ENCODE data around the gene CEP83. TPM values are rescaled to one million over a fixed set of nuclear protein-coding genes. Genes with fewer than 3 reads are reported as not detected.

Gene CEP83, protein sequence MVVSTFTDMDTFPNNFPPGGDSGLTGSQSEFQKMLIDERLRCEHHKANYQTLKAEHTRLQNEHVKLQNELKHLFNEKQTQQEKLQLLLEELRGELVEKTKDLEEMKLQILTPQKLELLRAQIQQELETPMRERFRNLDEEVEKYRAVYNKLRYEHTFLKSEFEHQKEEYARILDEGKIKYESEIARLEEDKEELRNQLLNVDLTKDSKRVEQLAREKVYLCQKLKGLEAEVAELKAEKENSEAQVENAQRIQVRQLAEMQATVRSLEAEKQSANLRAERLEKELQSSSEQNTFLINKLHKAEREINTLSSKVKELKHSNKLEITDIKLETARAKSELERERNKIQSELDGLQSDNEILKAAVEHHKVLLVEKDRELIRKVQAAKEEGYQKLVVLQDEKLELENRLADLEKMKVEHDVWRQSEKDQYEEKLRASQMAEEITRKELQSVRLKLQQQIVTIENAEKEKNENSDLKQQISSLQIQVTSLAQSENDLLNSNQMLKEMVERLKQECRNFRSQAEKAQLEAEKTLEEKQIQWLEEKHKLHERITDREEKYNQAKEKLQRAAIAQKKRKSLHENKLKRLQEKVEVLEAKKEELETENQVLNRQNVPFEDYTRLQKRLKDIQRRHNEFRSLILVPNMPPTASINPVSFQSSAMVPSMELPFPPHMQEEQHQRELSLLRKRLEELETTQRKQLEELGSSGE
- 10 to 100 TPM in 1 of 4 donors, 1 to 10 TPM in 3; 6.7 to 21.2 (median 8.3) TPM for total RNA-seq

DNA sequence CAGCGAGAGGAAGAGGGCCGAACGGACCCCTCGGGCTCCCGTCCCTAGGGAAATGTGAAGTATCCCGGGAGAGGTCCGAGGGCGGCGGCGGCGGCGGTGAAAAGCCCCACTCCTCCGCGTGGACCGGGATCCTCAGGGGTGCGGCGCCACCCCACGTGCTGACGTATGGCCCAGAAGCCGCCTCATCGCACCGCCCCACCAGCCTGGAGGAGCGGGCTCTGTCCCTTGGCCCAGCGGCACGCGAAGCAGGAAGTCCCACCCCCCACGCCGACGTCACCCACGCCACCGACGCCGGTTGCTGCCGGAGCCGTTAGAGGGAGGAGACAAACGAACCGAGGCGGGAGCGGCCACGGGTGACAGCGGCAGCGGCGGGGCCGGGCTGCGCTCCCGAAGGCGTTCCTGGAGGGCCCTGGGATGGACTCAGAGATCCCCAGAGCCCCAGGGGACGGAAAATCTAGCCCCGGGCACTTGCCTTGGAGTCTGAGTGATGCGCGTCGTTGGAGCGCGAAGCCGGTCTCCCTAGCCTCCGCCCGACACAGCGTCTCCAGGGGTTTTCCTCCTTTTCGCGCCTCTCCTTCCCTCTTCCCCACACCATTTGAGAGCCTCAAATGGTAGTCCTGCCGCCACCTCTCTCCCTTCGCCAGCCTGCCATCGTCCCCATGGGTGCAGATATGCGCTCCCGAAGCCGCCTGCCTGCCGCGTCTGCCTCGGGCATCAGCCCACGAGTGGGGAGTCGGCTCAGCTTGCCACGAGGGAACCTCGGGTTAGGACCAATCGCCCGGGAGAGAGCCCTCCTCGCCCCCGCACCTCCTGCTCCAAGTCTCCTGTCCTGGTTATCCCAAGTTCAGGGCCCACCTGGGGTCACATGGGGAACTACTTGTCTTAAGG lies at the start of gene CEP83:
TSS of gene CEP83 (minus strand) at position 140 of the 888 bp plus-strand sequence. CDS start 47,377 bp downstream, outside the sequence.
- Histone ChIP-seq H3K27me3 (no peaks in the 10 kb centered on the region), H3K36me3 (no peaks in the 10 kb centered on the region), H3K27ac (replicated peaks in 1 of 4) (peak within 1 kb of the TSS; percentile 93 to 96 (median 94)), H3K4me3 (peak within 1 kb of the TSS; percentile 72 to 85 (median 80)), H3K9me3 (no peaks in the 10 kb centered on the region), H3K4me1 (peaks cover 11 to 28% (median 23%) of the 10 kb centered on the region in 4 donors)
- WGBS, result 0% methylated on average over 10 of the region's 77 CpGs
- intact Hi-C loops (cut with DNase I), result no loop called here
- peak; percentile 97 for TF ChIP-seq POLR2AphosphoS5 (IDR thresholded peaks at IDR 0.05)
- peak; percentile 55 for TF ChIP-seq POLR2A (IDR thresholded peaks at IDR 0.05; ENCODE audit: low read depth)
- TF ChIP-seq, protein P1, sequence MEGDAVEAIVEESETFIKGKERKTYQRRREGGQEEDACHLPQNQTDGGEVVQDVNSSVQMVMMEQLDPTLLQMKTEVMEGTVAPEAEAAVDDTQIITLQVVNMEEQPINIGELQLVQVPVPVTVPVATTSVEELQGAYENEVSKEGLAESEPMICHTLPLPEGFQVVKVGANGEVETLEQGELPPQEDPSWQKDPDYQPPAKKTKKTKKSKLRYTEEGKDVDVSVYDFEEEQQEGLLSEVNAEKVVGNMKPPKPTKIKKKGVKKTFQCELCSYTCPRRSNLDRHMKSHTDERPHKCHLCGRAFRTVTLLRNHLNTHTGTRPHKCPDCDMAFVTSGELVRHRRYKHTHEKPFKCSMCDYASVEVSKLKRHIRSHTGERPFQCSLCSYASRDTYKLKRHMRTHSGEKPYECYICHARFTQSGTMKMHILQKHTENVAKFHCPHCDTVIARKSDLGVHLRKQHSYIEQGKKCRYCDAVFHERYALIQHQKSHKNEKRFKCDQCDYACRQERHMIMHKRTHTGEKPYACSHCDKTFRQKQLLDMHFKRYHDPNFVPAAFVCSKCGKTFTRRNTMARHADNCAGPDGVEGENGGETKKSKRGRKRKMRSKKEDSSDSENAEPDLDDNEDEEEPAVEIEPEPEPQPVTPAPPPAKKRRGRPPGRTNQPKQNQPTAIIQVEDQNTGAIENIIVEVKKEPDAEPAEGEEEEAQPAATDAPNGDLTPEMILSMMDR (IDR thresholded peaks at IDR 0.05), result no peak
- TF ChIP-seq EP300 (IDR thresholded peaks at IDR 0.05), result no peak
- DNase-seq (ENCODE audit: extremely low spot score), result peak; percentile 99

DNA sequence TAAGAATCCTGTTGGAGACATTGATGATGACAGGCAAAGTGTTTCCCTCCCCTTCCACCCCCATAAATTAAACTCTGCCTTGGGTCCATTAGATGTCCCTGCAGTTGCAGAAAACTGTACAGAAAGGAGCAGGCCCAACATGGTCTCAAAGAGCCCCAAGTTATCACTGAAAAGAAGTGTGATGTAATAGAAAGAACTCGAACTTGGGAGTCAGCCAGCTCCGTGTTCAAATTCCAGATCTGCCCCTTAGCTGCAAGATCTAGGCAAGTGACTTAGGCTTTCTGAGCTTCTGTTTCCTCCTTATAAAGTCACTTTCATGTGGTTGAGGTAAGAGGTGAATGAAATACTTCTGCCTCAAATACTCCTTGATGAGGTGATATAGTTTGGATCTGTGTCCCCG lies 49.6 kb upstream of the CEP83 start:
- Histone ChIP-seq H3K27me3 (no peaks in the 10 kb centered on the region), H3K4me3 (no peak overlapping the region), H3K9me3 (no peaks in the 10 kb centered on the region), H3K4me1 (peaks cover 9 to 16% (median 14%) of the 10 kb centered on the region in 4 donors), H3K36me3 (no peaks in the 10 kb centered on the region), H3K27ac (replicated peaks in 1 of 4) (no peak overlapping the region)
- intact Hi-C loops (cut with DNase I), result no loop called here
- no peak for DNase-seq (ENCODE audit: extremely low spot score)
- TF ChIP-seq POLR2AphosphoS5 (IDR thresholded peaks at IDR 0.05) (no peak), POLR2A (IDR thresholded peaks at IDR 0.05; ENCODE audit: low read depth) (no peak), EP300 (IDR thresholded peaks at IDR 0.05) (no peak)
- TF ChIP-seq, protein P1 (IDR thresholded peaks at IDR 0.05), result no peak
- WGBS, result 75% methylated on average over 3 of the region's 3 CpGs

- 97% methylated on average over 3 of the region's 3 CpGs for WGBS
Measured at GRCh38 chr12:94507455-94507854, 47.8 kb upstream of the CEP83 start.

DNA sequence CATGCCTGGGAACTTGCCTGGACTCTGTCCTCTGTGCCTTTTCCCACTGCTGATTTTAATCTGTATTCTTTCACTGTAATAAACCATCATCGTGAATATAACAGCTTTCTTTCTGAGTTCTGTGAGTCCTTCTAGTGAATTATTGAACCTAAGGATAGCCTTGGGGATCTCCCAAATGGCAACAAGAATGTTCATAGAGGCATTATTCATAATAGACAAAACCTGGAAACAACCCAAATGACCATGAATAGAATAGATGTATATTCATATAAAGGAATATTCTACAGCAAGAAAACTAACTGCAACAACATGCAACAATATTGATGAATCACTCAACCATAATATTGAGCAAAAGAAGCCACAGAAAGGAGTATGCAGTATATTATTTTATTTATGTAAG lies 44.7 kb upstream of the CEP83 start:
- Histone ChIP-seq H3K9me3 (no peaks in the 10 kb centered on the region), H3K27ac (replicated peaks in 1 of 4) (no peak overlapping the region), H3K27me3 (no peaks in the 10 kb centered on the region), H3K4me3 (no peak overlapping the region), H3K36me3 (no peaks in the 10 kb centered on the region), H3K4me1 (no peaks in the 10 kb centered on the region)
- DNase-seq (ENCODE audit: extremely low spot score), result no peak
- 90% methylated on average over 1 of the region's 1 CpG for WGBS
- TF ChIP-seq POLR2A (IDR thresholded peaks at IDR 0.05; ENCODE audit: low read depth), result no peak
- no peak for TF ChIP-seq EP300 (IDR thresholded peaks at IDR 0.05)
- TF ChIP-seq, protein P1 (IDR thresholded peaks at IDR 0.05), result no peak
- no peak for TF ChIP-seq POLR2AphosphoS5 (IDR thresholded peaks at IDR 0.05)
- intact Hi-C loops (cut with DNase I), result no loop called here

More at GRCh38 chr12:94507455-94507854, 47.8 kb upstream of the CEP83 start:
- intact Hi-C loops (cut with DNase I), result no loop called here
- no peak for TF ChIP-seq POLR2A (IDR thresholded peaks at IDR 0.05; ENCODE audit: low read depth)
- no peak for TF ChIP-seq POLR2AphosphoS5 (IDR thresholded peaks at IDR 0.05)
- peaks cover 9 to 15% (median 13%) of the 10 kb centered on the region in 4 donors for H3K4me1 ChIP-seq
- DNase-seq (ENCODE audit: extremely low spot score), result no peak
- H3K4me3 ChIP-seq, result no peak overlapping the region
- no peaks in the 10 kb centered on the region for H3K27me3 ChIP-seq
- no peak overlapping the region for H3K27ac ChIP-seq (replicated peaks in 1 of 4)
- H3K36me3 ChIP-seq, result no peaks in the 10 kb centered on the region
- H3K9me3 ChIP-seq, result no peaks in the 10 kb centered on the region
